GM19324 (cell line): ENCODE data around the gene SLC25A11.

ENCODE experiments used
- ATAC-seq: cut with Tn5 transposase; IDR thresholded peaks from one replicate; pipeline ENCODE4 v1.9.1; 2021; ENCODE audit warnings: mild to moderate bottlenecking, moderate library complexity; ENCODE audit not compliant: unreplicated experiment, low FRiP score

The SLC25A11 gene

GRCh38 chr17:4967539-4968485 is 28.0 kb upstream of the SLC25A11 start, which contains the start of gene SPAG7:
SPAG7 (minus strand) TSS chr17:4967817; CDS start chr17:4967804, 13 bp downstream.
- ATAC-seq: peak; percentile 70

DNA sequence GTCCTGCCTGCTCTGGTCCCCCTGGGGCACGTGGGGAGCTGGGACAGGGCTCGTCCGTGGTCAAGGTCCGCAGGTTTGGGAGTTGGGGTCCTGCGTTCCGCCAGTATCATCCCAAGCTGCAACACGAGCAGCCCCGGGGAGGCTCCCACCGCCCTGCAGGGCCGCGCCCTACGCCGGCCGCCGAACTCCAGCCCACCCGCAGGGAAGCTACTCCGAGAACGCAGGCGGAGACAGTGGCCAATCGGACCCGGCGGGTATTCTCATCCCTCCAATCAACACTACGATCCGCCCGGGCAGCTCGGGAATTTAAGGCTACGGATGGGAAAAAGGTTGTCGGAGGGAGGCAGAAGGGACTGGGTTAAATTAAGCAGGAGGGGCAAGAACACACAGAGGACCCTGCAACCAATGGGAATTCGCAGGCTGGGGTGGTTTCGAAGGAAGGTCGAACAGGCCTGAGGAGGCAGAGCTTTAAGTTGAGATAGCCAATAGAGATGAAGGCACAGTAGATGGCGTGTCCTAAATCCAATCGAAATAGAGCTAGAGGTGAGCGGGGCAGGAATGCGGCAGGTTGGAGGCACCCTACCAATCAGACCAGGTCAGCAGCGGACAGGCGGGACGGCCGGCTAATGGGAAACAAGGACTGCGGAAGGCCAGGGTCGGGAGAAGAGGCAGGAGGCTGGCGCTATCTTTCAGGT is 27.1 kb upstream of the SLC25A11 start:
- ATAC-seq: peak; percentile 88

GRCh38 chr17:4965311-4965986 is 25.6 kb upstream of the SLC25A11 start:
- no peak for ATAC-seq

DNA sequence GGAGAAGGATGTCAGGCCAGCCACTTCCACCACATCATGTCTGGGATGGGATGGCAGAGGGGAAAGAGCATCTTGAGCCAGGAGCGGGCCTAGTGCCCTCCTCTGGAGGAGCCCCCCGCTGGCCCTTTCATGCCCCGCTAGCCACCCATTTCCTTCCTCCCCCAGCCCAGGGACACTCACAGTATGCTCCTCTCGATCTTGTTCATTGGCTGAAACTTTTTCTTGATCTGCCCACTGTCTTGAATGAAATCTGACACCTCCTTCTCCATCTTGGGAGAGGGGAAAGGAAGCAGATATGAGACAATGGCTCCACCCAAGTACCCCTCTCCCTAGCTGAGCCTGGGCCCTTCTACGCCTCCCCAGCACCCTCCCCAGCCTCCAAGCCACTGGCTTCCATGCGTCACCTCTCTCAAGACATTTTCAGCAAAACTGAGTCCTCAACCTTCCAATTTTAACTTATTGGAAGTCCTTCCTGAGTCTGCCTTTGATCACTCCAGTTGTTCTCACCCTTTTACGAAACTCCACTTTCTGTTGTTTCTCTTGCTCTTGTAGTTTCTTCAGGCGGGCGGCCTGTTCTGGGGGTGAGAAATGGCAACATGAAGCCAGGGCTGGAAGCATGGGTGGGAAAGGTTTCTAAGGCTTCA is 20.6 kb upstream of the SLC25A11 start:
- ATAC-seq: no peak

DNA sequence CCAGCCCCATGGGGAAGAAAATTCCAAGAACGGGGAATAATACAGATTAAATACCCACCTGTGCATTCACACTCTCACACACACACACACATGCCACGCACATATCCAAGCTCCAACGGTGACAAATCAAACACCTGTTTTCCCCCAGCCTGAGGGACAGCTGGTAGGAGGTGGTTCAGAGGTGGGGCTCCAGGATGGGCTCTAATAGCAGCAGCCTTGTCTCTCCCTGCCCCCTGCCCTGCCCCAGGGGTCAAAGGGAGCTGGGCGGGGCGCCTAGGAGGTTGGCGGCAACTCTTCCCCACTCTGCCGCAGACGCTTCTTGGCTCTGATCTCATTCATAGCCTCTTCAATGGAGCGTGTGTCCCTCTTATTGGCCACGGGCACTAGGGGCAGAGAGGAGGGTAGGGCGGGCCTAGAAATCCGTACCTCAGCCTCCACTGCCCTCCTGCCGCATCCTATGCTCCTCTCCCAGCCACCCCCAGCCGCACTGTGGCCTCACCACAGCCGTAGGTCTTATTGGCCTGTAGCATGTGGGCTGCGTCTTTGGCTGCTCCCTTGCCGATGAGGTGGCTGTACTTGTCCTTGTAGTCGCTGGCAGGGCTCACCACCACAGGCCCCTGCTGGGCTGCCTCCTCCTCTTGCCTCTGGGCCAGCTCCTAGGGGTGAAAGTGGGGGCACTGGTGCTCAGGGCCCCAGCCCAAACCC is 19.6 kb upstream of the SLC25A11 start:
- no peak for ATAC-seq

GRCh38 chr17:4958102-4958501 is 18.3 kb upstream of the SLC25A11 start:
- ATAC-seq: no peak

GRCh38 chr17:4956493-4957061 is 16.7 kb upstream of the SLC25A11 start:
- no peak for ATAC-seq

GRCh38 chr17:4955091-4955490 is 15.2 kb upstream of the SLC25A11 start:
- no peak for ATAC-seq

DNA sequence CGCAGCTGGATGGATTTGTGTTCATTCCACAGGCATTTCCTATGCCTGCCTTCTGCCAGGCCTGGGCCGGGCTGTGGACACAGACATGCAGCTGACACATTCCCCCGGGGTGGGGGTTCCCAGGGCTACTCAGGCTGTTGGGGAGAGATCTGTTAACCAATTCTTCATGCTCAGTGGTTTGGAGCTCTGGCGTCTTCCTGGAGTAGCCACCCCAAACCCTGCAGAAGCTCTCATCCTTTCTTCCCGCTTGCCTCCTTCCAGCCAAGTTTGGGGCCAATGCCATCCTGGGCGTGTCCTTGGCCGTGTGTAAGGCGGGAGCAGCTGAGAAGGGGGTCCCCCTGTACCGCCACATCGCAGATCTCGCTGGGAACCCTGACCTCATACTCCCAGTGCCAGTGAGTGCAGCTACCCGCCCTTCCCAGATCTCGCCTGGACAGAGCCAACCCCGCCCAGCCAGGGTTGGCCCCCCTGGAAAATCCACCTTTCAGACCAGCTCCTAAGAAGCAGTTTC is 13.7 kb upstream of the SLC25A11 start:
- no peak for ATAC-seq

DNA sequence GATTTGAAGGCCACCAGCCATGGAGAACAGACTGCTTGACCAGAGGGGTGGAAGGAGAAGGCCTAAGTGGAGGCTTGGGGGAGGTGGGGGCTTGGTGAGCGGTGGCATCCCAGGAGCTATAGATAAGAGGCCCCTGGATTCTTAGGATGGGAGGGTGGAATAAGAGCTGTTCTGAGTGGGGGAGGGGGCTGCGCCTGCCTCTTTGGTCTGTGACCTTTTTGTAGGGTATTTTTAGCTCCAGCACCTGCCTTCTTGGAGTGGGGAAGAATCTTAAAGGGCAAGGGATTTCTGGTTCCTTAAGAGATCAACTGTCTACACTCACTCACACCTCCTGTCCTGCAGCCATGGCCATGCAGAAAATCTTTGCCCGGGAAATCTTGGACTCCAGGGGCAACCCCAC is 11.6 kb upstream of the SLC25A11 start:
- ATAC-seq: no peak

DNA sequence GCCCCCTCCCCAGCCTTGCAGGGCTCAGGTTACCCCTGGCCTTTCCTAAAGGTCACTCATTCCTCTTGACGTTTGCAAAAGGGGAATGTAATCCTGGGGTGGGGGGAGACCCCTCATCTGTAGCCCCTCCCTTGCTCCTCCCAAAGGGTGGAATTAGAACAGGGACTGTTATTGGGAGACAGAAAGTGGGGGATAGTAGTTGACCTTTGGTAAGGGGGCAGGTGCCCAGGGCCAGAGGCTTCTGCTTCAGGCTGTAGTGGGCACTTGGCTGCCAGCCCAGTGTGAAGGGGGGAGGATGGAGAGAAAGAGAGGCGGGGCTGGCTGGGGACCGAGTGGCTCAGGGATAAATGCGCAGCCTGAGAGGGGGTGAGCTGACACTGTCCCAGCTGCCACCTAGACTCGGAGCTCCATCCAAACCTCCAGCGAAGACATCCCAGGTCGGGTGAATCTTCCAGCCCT is 10.9 kb upstream of the SLC25A11 start, which contains the start of gene ENO3:
TSS of gene ENO3 (plus strand) at position 374 of the 459 bp plus-strand sequence. CDS start 711 bp downstream, outside the sequence.
- no peak for ATAC-seq

DNA sequence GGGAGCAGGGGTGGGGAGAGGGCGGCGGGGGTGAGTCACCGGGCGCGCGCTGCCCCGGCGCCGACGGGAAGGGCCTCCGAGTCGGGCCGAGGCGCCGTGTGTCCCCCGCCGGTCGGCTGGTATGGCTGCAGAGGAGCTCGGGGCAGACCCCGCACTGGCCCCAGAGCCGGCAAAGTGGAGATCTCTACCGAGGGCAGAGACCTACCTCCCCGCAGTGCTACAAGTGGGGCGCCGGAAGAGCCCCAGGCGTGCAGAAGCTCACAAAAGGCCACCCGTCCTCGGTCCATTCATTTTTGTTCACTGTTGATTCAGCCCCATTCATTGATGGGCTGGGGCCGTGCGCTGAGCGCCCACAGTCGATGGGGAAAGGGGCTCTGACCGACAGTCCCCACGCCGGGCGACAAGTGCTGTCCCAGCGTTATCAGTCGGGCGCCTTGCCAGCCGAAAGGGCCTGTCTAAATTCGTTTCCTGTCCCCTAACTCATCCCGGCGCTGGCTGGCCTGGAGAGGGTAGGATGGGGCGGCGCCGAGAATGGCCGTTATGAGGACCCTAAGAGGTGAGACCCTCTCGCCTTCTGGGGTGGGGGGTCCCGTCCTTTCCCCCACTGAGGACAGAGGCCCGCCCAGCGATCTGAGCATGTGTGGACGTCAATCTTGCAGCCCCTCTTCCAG is 10.4 kb upstream of the SLC25A11 start:
- ATAC-seq: peak; percentile 1

GRCh38 chr17:4949321-4950074 is 9.7 kb upstream of the SLC25A11 start:
- peak; percentile 27 for ATAC-seq

DNA sequence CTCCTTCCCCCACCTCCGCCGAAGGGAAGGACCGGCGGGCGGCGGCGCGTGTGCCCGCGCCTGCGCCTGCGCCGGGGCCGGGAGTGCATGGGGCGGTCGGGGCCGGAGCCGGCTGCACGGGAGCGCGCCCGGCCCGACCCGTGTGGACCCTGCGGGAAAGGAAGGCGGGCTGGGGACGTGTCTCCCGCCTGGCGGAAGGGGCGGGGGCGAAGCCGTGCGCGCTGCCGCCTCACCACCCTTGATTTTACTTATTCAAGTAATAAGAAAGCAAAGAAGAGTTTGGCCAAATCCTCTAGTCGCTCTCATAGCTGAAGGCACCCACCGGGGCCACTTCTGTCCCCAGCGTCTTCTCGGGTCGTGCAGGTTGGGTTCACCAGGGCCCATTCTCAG is 9.1 kb upstream of the SLC25A11 start:
- ATAC-seq: peak; percentile 50

DNA sequence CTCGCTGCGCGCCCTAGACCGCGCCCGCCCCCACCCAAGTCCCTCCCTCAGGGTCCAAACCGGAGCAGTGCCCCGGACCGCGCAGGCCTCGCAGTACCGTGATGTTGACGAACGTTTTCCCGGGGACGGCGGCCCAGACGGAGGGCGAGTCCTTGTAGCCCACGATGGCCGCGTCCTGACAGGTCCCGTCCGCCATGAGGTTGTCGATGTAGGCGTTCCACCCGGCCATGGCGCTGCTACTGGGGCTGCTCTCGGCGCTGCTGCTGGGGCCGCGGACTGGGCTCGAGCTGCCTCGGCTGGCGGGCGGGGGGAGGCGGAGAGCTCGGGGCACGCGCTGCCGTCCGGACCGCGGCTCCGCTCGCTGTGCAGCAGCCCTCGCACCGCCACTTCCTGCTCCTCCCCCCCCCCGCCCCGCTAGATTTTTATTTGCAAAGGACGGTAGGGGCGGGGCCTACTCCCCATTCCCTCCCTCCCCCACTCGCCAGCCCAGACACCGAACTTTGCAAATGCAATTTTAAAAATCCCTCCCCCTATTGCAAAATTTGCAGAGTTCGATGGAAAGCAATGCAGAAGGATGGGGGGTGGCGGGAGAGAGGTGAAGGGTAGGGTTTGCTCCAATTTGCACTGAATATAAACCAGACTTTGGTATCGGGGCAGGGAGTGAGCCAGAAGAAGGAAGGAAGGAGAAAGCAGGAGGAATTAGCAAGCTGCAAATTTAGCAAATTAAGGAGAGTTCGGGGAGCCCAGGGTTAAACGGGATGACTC is 8.5 kb upstream of the SLC25A11 start, which contains the start of gene PFN1:
TSS of gene PFN1 (minus strand) at position 365 of the 765 bp plus-strand sequence. CDS start at position 229, 136 bp downstream.
- ATAC-seq: peak; percentile 18

- ATAC-seq: peak; percentile 19
Measured at GRCh38 chr17:4947411-4948165, 7.7 kb upstream of the SLC25A11 start.
